DMS 273 treated with DMSO at 0.1 percent for 48 hours (cell line): ENCODE data around the gene ZNHIT2.

Source experiments
- DNase-seq: peaks from one replicate; lab custom pipeline; 2025; lab: John Stamatoyannopoulos, UW

Gene ZNHIT2

DNA sequence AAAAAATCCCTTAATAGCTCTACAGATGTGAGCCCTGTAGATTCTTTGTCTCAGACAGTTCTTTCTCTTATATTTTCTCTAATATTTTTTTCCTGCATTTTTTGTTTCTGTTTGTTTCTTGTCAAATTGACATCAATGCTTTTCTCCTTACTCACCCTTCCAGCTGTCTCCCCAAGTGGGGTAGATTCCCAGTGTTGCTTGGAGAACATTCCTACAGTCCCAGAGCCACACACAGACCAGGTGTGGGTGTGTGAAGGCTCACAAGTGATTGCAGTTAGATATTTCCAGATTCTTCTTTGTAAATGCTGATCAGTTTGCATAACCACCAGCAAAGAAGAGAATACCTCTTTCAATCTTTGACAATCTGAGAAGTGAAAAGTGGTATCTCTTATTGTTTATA, 14.0 kb downstream of the ZNHIT2 start:
- DNase-seq, result no peak

- DNase-seq, result no peak
Observed at GRCh38 chr11:65102142-65103095, 15.1 kb downstream of the ZNHIT2 start.

DNA sequence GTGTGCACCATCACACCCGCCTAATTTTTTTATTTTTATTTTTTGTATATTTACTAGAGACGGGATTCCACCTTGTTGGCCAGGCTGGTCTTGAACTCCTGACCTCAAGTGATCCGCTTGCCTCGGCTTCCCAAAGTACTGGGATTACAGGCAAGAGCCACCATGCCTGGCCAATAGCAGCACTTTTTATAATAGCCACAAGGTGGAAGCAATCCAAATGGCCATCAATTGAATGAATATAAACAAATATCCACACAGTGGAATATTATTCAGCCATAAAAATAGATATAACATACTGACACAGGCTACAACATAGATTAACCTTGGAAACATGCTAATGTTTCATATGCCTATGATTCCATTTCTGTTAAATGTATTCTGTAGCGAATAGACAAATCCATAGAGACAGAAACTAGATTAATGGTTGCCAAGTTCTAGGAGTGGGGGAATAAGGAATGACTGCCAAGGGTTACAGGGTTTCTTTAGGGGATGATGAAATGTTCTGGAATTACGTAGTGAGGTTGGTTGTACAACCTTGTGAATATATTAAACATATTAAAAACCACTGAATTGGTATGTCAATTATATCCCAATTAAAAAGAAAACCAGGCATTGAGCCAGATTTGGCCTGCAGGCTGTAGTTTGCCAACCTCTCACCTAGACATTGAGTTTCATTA, 16.7 kb downstream of the ZNHIT2 start:
- DNase-seq, result no peak

DNA sequence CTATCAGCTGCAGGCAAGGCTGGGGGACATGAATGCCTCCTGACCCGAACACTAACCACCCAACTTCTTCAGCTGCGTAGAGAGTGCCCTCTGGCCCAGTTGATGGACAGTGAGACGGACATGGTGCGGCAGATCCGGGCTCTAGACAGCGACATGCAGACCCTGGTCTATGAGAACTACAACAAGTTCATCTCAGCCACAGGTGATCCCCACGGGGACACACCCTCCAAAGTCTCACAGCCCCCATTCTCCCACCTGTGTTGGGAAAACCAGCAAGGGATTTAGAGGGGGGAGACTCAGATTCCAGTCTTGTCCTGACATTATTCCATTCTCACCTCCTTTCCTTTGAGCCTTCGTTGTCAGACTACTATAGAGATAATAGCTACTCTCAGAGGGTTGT, 20.6 kb downstream of the ZNHIT2 start:
- DNase-seq, result no peak

DNA sequence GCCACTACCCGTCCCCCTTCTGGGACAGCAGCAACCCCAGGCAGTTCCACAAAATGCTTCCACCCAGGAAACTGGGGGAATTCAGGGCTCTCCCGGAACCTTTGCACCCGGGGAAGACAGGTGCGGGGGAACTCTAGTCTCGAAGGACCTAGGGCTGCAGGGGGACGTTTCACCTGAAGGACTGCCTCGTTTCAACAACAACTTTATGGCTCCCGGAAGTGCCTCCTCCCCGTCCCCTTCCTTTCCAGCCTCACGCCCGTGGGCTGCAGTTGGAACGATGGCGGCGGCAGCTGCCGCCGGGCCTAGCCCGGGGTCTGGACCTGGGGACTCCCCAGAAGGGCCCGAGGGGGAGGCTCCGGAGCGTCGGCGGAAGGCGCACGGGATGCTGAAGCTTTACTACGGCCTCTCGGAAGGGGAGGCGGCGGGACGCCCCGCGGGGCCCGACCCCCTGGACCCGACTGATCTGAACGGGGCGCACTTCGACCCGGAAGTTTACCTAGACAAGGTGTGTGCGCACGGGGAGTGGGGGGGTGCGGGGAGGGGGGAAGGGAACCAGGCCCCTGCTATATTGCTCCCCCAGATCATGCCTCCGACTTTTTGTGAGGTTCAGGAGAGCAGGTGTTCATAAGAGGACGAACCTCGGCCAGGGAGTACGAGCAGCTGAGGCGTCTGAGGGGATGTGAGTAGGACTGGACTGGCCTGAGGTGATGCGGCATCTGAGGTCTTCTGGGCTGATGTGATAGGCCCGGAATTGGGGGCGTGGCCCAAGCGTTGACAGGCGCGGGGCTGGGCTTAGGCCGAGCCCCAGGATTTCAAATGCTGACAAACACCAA, 21.3 kb downstream of the ZNHIT2 start, which contains the start of gene VPS51:
Gene VPS51, plus strand, starts transcription at position 241 of the 833 bp plus-strand sequence. Its CDS starts 37 bp downstream, at position 278.
- DNase-seq, result peak; percentile 56

GRCh38 chr11:65095427-65095826, 22.1 kb downstream of the ZNHIT2 start:
- DNase-seq, result no peak

GRCh38 chr11:65090628-65091027, 26.9 kb downstream of the ZNHIT2 start:
- DNase-seq, result no peak

GRCh38 chr11:65089621-65090020, 27.9 kb downstream of the ZNHIT2 start:
- DNase-seq, result no peak

DNA sequence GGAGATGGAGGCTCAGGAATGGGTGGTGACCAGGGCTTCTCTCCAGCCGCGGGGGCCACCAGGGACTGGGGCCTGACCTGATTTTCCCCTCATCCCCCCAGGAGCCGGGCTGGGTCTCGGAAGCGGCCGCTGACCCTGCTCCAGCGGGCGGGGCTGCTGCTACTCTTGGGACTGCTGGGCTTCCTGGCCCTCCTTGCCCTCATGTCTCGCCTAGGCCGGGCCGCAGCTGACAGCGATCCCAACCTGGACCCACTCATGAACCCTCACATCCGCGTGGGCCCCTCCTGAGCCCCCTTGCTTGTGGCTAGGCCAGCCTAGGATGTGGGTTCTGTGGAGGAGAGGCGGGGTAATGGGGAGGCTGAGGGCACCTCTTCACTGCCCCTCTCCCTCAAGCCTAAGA, 29.7 kb downstream of the ZNHIT2 start:
- DNase-seq, result no peak

DNA sequence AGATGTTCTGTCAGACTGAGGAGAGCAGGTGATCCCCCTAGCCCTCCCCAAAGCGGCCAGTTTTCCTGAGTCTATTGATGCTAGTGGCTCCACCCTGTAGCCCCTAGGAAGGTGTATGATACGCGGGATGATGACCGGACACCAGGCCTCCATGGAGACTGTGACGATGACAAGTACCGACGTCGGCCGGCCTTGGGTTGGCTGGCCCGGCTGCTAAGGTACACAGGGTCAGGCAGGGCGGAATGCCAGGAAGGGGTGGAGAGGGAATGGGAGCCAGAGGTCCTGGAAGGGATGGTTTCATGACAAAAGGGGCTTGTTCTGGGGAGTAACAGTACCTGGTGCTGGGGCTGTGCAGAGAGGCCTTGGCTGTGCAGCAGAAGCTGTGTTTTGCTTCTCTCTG, 30.3 kb downstream of the ZNHIT2 start:
- DNase-seq, result no peak

DNA sequence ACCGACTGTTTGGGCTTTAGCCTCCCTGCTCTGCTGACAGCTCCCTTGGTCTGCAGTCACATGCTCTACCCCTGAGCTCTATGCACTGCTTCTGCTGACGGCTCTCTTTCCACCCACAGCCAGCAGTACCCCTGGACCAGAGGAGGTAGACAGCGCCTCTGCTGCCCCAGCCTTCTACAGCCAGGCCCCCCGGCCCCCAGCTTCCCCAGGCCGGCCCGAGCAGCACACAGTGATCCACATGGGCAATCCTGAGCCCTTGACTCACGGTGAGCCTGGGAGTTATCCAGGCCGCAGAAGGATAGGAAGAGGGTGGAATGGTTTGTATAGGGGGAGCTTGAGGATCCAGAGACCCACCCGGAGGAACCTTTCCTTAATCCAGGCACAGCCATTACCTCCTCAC, 30.7 kb downstream of the ZNHIT2 start:
- DNase-seq, result no peak

DNA sequence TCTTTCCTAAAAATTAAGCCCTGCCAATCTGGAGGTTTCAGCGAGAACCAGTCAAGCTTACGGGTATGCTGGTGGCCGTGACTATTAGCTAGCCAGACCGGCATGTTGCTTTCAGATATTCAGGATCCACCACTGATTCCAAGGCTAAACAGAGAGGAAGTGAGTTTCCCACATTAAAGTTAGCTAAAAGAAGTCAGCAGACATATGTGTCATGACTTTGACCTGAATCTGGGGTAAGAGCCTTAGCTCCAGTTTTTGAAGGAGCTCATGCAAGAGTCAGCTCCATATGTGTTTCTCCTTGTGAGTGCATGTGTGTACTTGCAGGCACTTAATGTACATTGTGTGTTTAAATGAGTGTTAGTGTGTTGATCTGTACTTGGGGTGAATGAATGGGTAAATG, 32.1 kb downstream of the ZNHIT2 start:
- DNase-seq, result no peak

DNA sequence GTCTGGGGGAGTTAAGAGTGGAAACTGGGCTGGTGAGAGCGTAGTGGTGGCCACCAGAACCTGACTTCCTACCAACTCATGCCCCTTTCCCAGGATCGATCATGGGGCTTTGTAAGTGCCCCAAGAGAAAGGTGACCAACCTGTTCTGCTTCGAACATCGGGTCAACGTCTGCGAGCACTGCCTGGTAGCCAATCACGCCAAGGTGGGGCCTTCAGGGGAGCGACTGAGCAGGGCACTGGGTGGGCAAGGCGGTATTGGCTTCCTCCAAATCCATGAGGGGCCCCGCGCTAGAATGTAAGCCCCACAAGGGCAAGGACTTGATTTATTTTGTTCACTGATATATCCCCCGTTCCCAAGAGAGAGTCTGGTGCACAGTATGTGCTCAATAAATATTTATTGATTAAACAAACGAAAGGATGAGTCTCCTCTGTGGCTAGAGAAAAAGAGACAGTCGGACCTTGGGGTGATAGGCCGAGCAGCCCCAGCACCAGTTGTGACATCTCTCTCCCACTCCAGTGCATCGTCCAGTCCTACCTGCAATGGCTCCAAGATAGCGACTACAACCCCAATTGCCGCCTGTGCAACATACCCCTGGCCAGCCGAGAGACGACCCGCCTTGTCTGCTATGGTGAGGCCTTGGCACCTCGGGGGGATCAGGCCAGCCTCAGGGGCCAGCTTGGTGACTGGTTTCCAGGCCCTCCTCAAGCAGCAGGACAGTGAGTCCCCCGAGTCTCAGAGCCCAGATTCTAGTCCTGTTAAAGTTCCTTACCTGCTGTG, 32.7 kb downstream of the ZNHIT2 start:
- no peak for DNase-seq

- DNase-seq, result peak; percentile 73
Observed at GRCh38 chr11:65083834-65084597, 33.5 kb downstream of the ZNHIT2 start, which contains the start of the genes CDCA5 and ZFPL1. Gene CDCA5 (minus strand): TSS chr11:65084040. CDS start chr11:65083978, 62 bp downstream. Gene ZFPL1 (plus strand): TSS chr11:65084222. CDS start chr11:65084699, 477 bp downstream.

GRCh38 chr11:65083134-65083833, 34.2 kb downstream of the ZNHIT2 start:
- no peak for DNase-seq

DNA sequence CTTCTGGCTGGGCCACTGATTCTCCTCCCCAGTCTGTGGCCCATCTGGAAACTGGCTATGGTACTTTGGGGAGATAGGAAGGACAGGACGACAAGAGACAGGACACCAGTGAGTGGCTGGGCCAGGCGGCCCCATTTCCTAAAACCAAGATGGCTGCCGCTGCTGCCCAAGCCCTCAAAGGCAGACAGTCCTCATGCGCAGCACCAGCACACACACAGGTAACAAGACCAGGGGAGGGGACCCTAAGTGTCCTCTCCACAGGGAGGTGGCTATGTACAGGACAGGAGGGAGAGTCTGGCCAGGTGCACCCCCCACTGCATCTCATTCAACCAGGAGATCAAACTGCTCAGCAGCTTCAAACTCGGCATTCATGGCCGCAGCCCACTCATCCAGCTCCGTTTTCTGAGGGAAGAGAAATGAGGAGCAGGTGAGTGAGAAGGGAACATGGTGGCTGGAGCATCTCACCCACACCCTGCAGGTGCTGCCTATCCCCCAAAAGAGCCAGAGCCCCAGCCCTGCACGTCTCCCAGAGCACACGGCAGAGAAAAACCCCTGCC, 38.6 kb downstream of the ZNHIT2 start:
- no peak for DNase-seq

GRCh38 chr11:65078151-65078550, 39.4 kb downstream of the ZNHIT2 start:
- DNase-seq, result no peak

GRCh38 chr11:65077451-65077850, 40.0 kb downstream of the ZNHIT2 start:
- peak; percentile 43 for DNase-seq

DNA sequence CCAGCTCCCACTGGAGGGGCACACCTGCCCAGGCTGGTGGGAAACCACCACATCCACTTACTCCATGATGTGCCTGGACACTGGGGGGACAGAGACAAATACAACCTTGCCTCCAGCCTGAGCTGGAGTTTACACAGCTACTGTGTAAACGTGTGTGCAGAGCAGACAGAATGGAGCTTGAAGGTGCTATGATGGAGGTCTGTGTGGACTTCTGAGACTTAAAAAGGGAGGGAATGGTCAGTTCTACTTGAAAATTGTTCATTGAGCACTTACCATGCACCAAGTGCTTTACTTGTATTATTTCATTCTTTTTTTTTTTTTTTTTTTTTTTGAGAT, 44.9 kb downstream of the ZNHIT2 start:
- DNase-seq, result no peak
